GM18951 (cell line): ENCODE data around the gene MAB21L4.

Source experiments
- POLR2A ChIP-seq: IDR thresholded peaks from 4 replicates; pipeline ENCODE4 v1.6.1; 2011; ENCODE audit warnings: mild to moderate bottlenecking; ENCODE audit not compliant: insufficient read length, insufficient read depth; ENCODE audit errors: extremely low read depth
- in situ Hi-C: fragments of 300-500 bp; cut with MboI; formaldehyde crosslinking; loops from one replicate; pipeline ENCODE4 v1.12.0; 2022; ENCODE audit warnings: low sequenced_read_pairs, mixed read lengths, inconsistent platforms; ENCODE audit not compliant: unreplicated experiment

Gene MAB21L4

GRCh38 chr2:240839152-240840143 is 56.5 kb downstream of the MAB21L4 start:
- in situ Hi-C loops: no loop called here
- TF ChIP-seq POLR2A: no peak

- no peak for TF ChIP-seq POLR2A
- in situ Hi-C loops: no loop called here
Measured at GRCh38 chr2:240837621-240838020, 58.3 kb downstream of the MAB21L4 start.

GRCh38 chr2:240836781-240837467 is 59.0 kb downstream of the MAB21L4 start:
- in situ Hi-C loops: no loop called here
- no peak for TF ChIP-seq POLR2A
